C1 segment of cervical spinal cord (tissue), 14 donors: ENCODE measurements around the gene VAT1.
"Not testable (repeated sequence)": the region's sequence is repeated elsewhere in the genome, so short reads cannot be mapped to it uniquely, and the experiment has no call there.

ENCODE experiments used
- DNase-seq, 14 donors: peaks; one replicate each; lab custom pipeline; 2025; lab: John Stamatoyannopoulos, UW

Gene VAT1

DNA sequence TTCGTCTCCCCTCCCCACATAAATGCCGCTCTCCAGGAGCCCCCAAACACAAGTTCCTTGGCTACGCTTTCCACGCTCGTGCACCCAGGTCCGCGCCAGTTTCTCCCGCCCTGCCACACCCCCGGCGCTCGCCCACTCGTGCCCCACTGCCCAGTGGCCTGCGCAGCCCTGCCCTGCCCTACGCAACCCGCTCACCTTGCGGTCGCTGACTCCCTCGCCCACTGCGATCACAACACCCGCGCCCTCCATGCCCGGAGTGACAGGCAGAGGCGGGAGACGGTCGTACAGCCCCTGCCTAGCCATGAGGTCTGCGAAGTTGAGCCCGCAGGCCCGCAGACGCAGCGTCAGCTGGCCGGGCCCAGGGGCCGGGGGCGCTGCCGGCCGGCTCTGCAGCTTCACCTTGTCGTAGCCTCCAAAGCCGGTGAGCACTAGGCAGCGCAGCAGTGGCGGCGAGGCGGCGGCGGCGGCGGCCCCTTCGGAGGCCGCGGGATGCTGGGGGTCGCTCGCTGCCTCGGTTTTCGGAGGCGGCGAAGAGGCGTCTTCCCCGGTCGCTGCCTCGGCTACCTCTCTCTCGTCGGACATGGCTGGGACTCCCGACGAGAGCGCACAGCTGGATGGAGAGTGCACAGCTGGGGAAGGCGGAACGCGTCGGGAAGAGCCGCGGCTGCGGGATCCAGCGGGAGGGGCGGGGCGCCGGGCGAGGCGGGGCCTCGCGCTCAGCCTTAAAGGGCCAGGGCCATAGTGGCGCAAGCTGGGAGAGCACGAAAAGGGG, at the start of gene VAT1:
Gene VAT1, minus strand, starts transcription at position 645 of the 772 bp plus-strand sequence. Its CDS starts 63 bp downstream, at position 582.
- DNase-seq = peak in 12 of 14 donors; percentile 19 to 80 (median 62)

DNA sequence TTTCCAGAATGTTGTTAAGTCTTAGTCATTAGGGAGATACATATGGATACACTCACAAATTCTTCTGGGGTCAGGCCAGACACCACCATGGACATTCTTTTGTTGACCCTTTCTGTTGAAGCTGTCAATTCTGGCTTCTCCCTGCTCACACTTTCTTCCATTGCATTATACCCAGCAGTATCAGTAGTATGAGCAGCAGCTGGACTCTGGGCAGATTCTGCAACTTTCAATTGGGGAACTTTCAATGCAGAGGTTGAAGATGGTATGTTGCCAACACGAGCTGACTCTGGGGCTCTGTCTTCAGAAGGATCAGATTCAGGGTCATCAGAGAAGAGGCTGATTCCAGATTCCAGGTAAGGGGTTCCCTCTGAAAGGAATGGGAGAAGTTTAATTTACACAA, 48.7 kb upstream of the VAT1 start:
- DNase-seq = no peak

GRCh38 chr17:43070257-43070656, 48.1 kb upstream of the VAT1 start:
- DNase-seq = no peak

DNA sequence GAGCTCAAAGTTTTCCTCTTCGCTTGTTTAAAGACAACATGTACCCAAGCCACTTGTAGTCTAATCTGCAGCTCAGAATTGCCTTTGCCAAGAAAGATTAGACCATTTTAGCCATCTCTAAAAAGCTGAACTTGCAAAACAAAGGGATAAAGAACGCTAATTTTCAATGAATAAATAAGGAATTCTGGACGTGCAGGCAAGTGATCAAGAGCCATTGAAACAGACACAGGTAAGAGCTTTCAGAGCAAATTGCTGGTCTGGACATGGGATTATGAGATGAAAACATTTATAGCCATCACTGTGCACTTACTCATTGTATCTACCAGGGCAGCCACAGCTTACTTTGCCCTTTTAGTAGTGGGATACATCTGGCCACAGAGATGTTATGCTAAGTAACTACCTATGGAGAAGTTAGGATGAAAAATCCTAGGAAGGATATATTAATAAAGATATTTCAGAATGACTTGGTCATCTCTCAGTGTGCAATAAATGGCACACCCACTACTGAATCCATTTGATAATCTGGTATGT, 47.2 kb upstream of the VAT1 start:
- DNase-seq = no peak

- DNase-seq = no peak
These were observed 46.6 kb upstream of the VAT1 start for GRCh38 chr17:43068570-43069367.

DNA sequence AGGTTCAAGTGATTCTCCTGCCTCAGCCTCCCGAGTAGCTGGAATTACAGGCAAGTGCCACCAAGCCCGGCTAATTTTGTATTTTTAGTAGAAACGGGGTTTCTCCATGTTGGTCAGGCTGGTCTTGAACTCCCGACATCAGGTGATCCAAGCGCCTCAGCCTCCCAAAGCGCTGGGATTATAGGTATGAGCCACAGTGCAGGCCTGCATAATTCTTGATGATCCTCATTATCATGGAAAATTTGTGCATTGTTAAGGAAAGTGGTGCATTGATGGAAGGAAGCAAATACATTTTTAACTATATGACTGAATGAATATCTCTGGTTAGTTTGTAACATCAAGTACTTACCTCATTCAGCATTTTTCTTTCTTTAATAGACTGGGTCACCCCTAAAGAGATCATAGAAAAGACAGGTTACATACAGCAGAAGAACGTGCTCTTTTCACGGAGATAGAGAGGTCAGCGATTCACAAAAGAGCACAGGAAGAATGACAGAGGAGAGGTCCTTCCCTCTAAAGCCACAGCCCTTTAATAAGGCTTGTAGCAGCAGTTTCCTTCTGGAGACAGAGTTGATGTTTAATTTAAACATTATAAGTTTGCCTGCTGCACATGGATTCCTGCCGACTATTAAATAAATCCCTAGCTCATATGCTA, 40.9 kb upstream of the VAT1 start:
- no peak for DNase-seq

- no peak for DNase-seq
These were observed 33.9 kb upstream of the VAT1 start for GRCh38 chr17:43056051-43056450.

GRCh38 chr17:43053008-43053407, 30.8 kb upstream of the VAT1 start:
- not testable (repeated sequence) for DNase-seq

GRCh38 chr17:43051969-43052368, 29.8 kb upstream of the VAT1 start:
- DNase-seq = no peak

DNA sequence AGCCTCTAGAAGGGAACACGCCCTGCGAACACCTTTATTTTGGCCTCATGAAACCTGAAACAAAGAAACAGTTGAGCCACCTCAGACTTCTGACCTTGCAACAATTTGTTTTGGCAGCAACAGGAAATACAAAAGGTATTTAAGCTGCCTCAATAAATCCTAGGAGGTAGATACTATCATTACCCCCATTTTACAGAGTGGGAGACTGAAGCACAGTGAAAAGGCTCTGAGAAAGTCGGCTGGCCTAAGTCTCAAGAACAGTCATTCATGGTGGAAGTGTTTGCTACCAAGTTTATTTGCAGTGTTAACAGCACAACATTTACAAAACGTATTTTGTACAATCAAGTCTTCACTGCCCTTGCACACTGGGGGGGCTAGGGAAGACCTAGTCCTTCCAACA, 21.8 kb upstream of the VAT1 start:
- DNase-seq = no peak

DNA sequence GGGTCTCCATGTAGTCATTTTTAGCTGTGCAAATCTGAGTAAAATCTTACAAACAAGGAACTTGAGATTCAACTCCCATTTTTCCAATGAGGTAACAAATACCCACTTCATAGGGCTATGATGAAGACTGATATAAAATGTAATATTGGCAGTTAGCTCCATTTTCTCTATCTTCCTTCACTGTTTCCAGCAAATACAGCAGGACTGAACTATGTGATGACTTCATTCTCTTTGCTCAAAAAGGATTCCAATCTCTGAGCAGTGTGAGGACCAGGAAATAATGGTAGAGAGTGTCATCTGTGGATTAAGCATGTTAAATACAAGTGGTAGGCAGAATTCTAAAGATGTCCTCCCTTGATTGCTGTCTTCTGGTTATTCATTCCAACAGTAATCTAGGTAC, 21.1 kb upstream of the VAT1 start:
- DNase-seq = no peak

- DNase-seq = no peak
These were observed 19.9 kb upstream of the VAT1 start for GRCh38 chr17:43042025-43042628.

GRCh38 chr17:43040655-43041054, 18.5 kb upstream of the VAT1 start:
- DNase-seq = no peak

GRCh38 chr17:43039646-43040045, 17.5 kb upstream of the VAT1 start:
- no peak for DNase-seq

DNA sequence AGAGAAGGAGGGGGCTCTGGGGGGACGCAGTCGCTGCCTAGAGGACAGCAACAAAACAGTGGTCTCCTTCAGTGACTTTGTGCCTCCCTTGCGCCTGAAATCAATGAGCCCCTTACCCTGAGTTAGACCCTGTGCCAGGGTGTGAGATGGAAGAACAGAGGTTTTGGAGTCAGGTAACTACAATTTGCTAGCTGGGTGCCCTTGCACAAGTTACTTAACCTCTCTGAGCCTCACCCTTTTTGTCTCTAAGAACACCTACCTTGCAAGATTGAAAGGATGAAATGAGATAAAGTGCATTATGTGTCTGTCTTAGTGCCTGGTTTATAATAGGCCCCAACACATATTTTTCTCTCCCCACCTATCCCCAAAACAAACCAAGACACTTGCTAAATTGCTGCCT, 12.7 kb upstream of the VAT1 start:
- no peak for DNase-seq

- peak in 2 of 14 donors; percentile 22 to 33 for DNase-seq
These were observed 12.0 kb upstream of the VAT1 start for GRCh38 chr17:43033948-43034881.

DNA sequence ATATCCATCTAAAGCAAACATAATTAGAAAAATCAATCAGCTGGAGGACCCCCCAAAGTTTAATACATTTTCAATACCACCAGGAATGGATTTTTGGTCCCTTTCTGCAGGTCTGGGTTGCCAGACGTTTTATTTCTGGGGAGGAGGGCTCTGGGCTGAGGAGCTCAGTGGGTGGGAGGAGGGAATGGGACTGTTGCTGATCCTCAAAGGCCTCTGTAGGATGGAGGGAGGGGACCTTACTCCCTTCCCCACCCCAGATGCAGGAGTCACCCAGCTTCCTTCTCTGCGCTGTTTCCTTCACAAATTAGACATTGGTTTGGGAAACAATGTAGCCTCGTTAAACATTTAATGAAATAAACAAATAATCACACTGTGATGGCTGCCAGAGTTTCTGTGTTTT, 9.5 kb upstream of the VAT1 start:
- no peak for DNase-seq

GRCh38 chr17:43030137-43030767, 8.1 kb upstream of the VAT1 start:
- peak in 9 of 14 donors; percentile 9 to 54 (median 31) for DNase-seq

DNA sequence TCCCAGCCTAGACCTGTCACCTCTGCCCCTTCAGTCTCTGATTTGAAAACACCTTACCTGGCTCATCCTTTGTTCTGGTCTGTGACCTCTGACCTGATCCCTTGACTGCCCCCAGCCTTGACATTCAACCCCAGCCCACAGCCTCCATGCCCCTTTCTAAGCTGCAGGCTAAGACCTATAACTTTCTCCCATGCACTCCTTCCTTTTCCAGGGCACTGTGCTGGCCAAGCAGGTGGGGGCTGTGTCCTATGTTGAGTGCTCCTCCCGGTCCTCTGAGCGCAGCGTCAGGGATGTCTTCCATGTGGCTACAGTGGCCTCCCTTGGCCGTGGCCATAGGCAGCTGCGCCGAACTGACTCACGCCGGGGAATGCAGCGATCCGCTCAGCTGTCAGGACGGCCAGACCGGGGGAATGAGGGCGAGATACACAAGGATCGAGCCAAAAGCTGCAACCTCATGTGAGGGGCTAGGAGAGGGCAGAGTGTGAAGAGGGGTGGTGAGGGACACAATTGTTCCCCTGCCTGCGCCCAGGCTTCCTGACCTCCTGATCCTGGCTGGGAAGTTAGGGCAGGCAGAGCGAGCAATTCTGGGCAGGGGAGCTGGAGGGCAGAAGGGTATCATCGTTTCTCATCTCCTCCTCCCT, 6.2 kb upstream of the VAT1 start:
- DNase-seq = no peak
